Measurements from ENCODE around the gene RPS6KA1.
"Not testable (repeated sequence)": the region's sequence is repeated elsewhere in the genome, so short reads cannot be mapped to it uniquely, and the experiment has no call there.

Gene RPS6KA1

GRCh38 chr1:26582053-26582835, 52.7 kb downstream of the RPS6KA1 start:
- TF ChIP-seq CTCF (conservative IDR thresholded peaks at IDR 0.05) = no peak
- H3K27ac ChIP-seq = no peak overlapping the region

GRCh38 chr1:26582836-26583460, 53.4 kb downstream of the RPS6KA1 start:
- H3K27ac ChIP-seq = no peak overlapping the region
- TF ChIP-seq CTCF (conservative IDR thresholded peaks at IDR 0.05) = no peak

- no peak for TF ChIP-seq CTCF (conservative IDR thresholded peaks at IDR 0.05)
- no peak overlapping the region for H3K27ac ChIP-seq
Measured at GRCh38 chr1:26583646-26584485, 54.3 kb downstream of the RPS6KA1 start.

GRCh38 chr1:26584588-26584987, 55.0 kb downstream of the RPS6KA1 start:
- not testable (repeated sequence) for H3K27ac ChIP-seq

- H3K27ac ChIP-seq = no peak overlapping the region
- no peak for TF ChIP-seq CTCF (conservative IDR thresholded peaks at IDR 0.05)
Measured at GRCh38 chr1:26585471-26585870, 55.9 kb downstream of the RPS6KA1 start.

GRCh38 chr1:26593385-26593784, 63.8 kb downstream of the RPS6KA1 start:
- H3K27ac ChIP-seq = no peak overlapping the region
- no peak for TF ChIP-seq CTCF (conservative IDR thresholded peaks at IDR 0.05)

GRCh38 chr1:26594593-26594992, 65.0 kb downstream of the RPS6KA1 start:
- H3K27ac ChIP-seq = not testable (repeated sequence)

- H3K27ac ChIP-seq = no peak overlapping the region
- peak; percentile 76 for TF ChIP-seq CTCF (conservative IDR thresholded peaks at IDR 0.05)
Measured at GRCh38 chr1:26597629-26598039, 68.1 kb downstream of the RPS6KA1 start.
